ENCODE data around the gene INO80B.

The INO80B gene

GRCh38 chr2:74438248-74438647 lies 16.6 kb upstream of the INO80B start:
- Histone ChIP-seq H3K27me3 (ENCODE audit: insufficient read depth, poor library complexity, severe bottlenecking) (peaks cover 46% of the 10 kb centered on the region), H3K27ac (replicated peaks) (no peak overlapping the region), H3K4me3 (replicated peaks; ENCODE audit: insufficient read depth, low read length) (no peak overlapping the region)
- no peak for DNase-seq (ENCODE audit: low read depth in 1 of 2, low spot score in 1 of 2)
- TF ChIP-seq CTCF (IDR thresholded peaks at IDR 0.05; ENCODE audit: insufficient read depth, low read length) (no peak), REST (IDR thresholded peaks at IDR 0.05; ENCODE audit: insufficient replicate concordance, low read depth) (no peak), POLR2AphosphoS5 (IDR thresholded peaks at IDR 0.05; ENCODE audit: low read depth) (no peak), GABPA (IDR thresholded peaks at IDR 0.05; ENCODE audit: low read depth) (no peak), SPI1 (IDR thresholded peaks at IDR 0.05; ENCODE audit: borderline replicate concordance, low read depth) (no peak)

- Histone ChIP-seq H3K27me3 (ENCODE audit: insufficient read depth, poor library complexity, severe bottlenecking) (peaks cover 51% of the 10 kb centered on the region), H3K27ac (replicated peaks) (no peak overlapping the region), H3K4me3 (replicated peaks; ENCODE audit: insufficient read depth, low read length) (no peak overlapping the region)
- no peak for TF ChIP-seq SPI1 (IDR thresholded peaks at IDR 0.05; ENCODE audit: borderline replicate concordance, low read depth)
- no peak for DNase-seq (ENCODE audit: low read depth in 1 of 2, low spot score in 1 of 2)
Measured at GRCh38 chr2:74439373-74439772, 15.5 kb upstream of the INO80B start.

- Histone ChIP-seq H3K27me3 (ENCODE audit: insufficient read depth, poor library complexity, severe bottlenecking) (peaks cover 55% of the 10 kb centered on the region), H3K27ac (replicated peaks) (no peak overlapping the region), H3K4me3 (replicated peaks; ENCODE audit: insufficient read depth, low read length) (no peak overlapping the region)
- no peak for TF ChIP-seq GABPA (IDR thresholded peaks at IDR 0.05; ENCODE audit: low read depth)
- no peak for TF ChIP-seq REST (IDR thresholded peaks at IDR 0.05; ENCODE audit: insufficient replicate concordance, low read depth)
- no peak for TF ChIP-seq CTCF (IDR thresholded peaks at IDR 0.05; ENCODE audit: insufficient read depth, low read length)
- no peak for TF ChIP-seq POLR2AphosphoS5 (IDR thresholded peaks at IDR 0.05; ENCODE audit: low read depth)
- TF ChIP-seq SPI1 (IDR thresholded peaks at IDR 0.05; ENCODE audit: borderline replicate concordance, low read depth): no peak
- DNase-seq (ENCODE audit: low read depth in 1 of 2, low spot score in 1 of 2): no peak
Measured at GRCh38 chr2:74439803-74440377, 15.0 kb upstream of the INO80B start.

DNA sequence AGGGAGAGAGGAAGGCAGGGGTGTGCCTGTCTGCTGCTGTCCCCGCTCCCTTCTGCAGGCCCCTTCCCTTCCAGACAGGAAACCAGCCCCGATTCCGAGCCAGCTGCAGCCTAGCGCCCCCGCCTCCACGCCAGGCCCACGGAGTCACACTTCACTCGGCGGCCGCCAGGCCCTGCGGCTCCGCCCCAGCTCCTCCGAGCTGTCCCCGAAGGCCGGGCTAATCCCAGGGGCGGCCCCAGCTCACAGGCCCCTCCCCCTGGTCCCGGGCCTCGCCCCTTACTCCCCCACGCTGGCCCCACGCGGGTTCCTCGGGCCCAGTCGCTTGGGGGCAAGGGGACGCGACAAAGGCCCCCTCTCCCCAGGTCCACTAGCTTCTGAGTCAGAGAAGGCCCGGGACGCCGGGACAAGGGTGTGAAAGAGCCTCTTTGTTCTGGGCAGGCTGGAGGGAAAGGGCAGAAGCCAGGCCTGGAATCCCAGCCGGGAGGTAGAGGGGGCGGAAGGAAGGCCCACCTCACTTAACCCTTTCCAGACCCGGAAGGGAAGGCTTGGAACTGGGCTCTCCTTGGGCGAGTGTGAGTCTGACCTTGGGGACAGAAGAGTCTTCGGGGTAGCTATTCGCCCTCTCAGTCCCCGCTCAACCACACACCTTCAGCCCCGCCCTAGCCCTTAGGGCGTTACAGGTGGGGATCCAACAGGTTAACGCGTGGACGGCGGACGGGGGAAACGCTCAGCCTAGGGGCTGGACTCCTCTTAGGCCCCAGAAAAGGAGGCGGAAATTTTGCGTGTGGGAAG lies 14.3 kb upstream of the INO80B start:
- H3K27ac ChIP-seq (replicated peaks): no peak overlapping the region
- no peak for DNase-seq (ENCODE audit: low read depth in 1 of 2, low spot score in 1 of 2)
- no peak overlapping the region for H3K4me3 ChIP-seq (replicated peaks; ENCODE audit: insufficient read depth, low read length)
- no peak for TF ChIP-seq POLR2AphosphoS5 (IDR thresholded peaks at IDR 0.05; ENCODE audit: low read depth)
- TF ChIP-seq GABPA (IDR thresholded peaks at IDR 0.05; ENCODE audit: low read depth): no peak
- no peak for TF ChIP-seq CTCF (IDR thresholded peaks at IDR 0.05; ENCODE audit: insufficient read depth, low read length)
- no peak for TF ChIP-seq REST (IDR thresholded peaks at IDR 0.05; ENCODE audit: insufficient replicate concordance, low read depth)
- TF ChIP-seq SPI1 (IDR thresholded peaks at IDR 0.05; ENCODE audit: borderline replicate concordance, low read depth): no peak
- peaks cover 55% of the 10 kb centered on the region for H3K27me3 ChIP-seq (ENCODE audit: insufficient read depth, poor library complexity, severe bottlenecking)

Data from HL-60 (cell line).